PC-3 (cell line): ENCODE data around the gene SCARB1. TPM values are rescaled to one million over a fixed set of nuclear protein-coding genes. Genes with fewer than 3 reads are reported as not detected.

Experiments
- ATAC-seq: fragments of 200-7000 bp; cut with Tn5 transposase; 2 replicates; pipeline ENCODE4 v1.9.1; 2020; ENCODE audit warnings: mild to moderate bottlenecking, moderate library complexity
- BruUV-seq: library from RNA; stranded (reverse); fragments of 400-500 nt; replicated peaks from 2 replicates; lab custom pipeline; 2021; lab: Mats Ljungman, UMichigan
- CTCF ChIA-PET: fragments of 300-600 bp; sonication (Branson Sonifier 250); formaldehyde crosslinking; loops from one replicate; lab custom pipeline; 2022; ENCODE audit warnings: antibody characterized with exemption; lab: Charles Lee
- POLR2A ChIA-PET: fragments of 300-600 bp; sonication (Branson Sonifier 250); formaldehyde crosslinking; loops from one replicate; lab custom pipeline; 2022; ENCODE audit warnings: antibody characterized with exemption; ENCODE audit not compliant: unreplicated experiment; lab: Charles Lee
- DNase-seq: peaks from one replicate; pipeline ENCODE4 v3.0.0-alpha.2; 2015
- H2AFZ ChIP-seq: fragments of 300-600 bp; sonication (generic); 2 replicates; pipeline ENCODE4 v1.6.0; 2016; ENCODE audit warnings: antibody characterized with exemption, low read length
- H3F3A ChIP-seq: fragments of 300-600 bp; sonication (generic); one replicate; pipeline ENCODE4 v1.6.0; 2017; ENCODE audit warnings: antibody characterized with exemption, low read length, control low read depth, mild to moderate bottlenecking; ENCODE audit not compliant: unreplicated experiment
- H3K27ac ChIP-seq: fragments of 300-600 bp; sonication (generic); 2 replicates; pipeline ENCODE4 v1.5.1; 2016; ENCODE audit warnings: mild to moderate bottlenecking, low read length
- H3K27me3 ChIP-seq: fragments of 300-600 bp; sonication (generic); 2 replicates; pipeline ENCODE4 v1.6.1; 2016; ENCODE audit warnings: low read length, mixed read lengths
- H3K36me3 ChIP-seq: fragments of 300-600 bp; sonication (generic); 2 replicates; pipeline ENCODE4 v1.6.1; 2016; ENCODE audit warnings: low read depth, mixed run types, low read length, mixed read lengths
- H3K4me1 ChIP-seq: fragments of 300-600 bp; sonication (generic); 2 replicates; pipeline ENCODE4 v1.5.1; 2016; ENCODE audit warnings: low read length; ENCODE audit not compliant: insufficient read depth
- H3K4me2 ChIP-seq: fragments of 300-600 bp; sonication (generic); 2 replicates; pipeline ENCODE4 v1.6.0; 2016; ENCODE audit warnings: low read length
- H3K4me3 ChIP-seq: fragments of 300-600 bp; sonication (generic); 2 replicates; pipeline ENCODE4 v1.5.1; 2016; ENCODE audit warnings: mild to moderate bottlenecking, low read length, mixed read lengths
- H3K79me2 ChIP-seq: fragments of 300-600 bp; sonication (generic); 2 replicates; pipeline ENCODE4 v1.6.1; 2017; ENCODE audit warnings: low read length, mixed read lengths
- H3K9ac ChIP-seq: fragments of 300-600 bp; sonication (generic); 2 replicates; pipeline ENCODE4 v1.6.0; 2016; ENCODE audit warnings: mild to moderate bottlenecking, low read length
- H3K9me2 ChIP-seq: fragments of 300-600 bp; sonication (generic); replicated peaks from 2 replicates; pipeline ENCODE4 v1.6.1; 2016; ENCODE audit warnings: mixed run types, low read length, mixed read lengths
- H3K9me3 ChIP-seq: fragments of 300-600 bp; sonication (generic); 2 replicates; pipeline ENCODE4 v1.6.1; 2016; ENCODE audit warnings: low read length, mixed read lengths
- H4K20me1 ChIP-seq: fragments of 300-600 bp; sonication (generic); 2 replicates; pipeline ENCODE4 v1.6.1; 2016; ENCODE audit warnings: low read length, mixed read lengths
- EZH2 ChIP-seq: fragments of 300-600 bp; sonication (generic); IDR thresholded peaks from one replicate; pipeline ENCODE4 v1.6.1; 2017; ENCODE audit warnings: antibody characterized with exemption, mild to moderate bottlenecking, low read length; ENCODE audit not compliant: unreplicated experiment
- EZH2phosphoT487 ChIP-seq: fragments of 300-600 bp; sonication (generic); IDR thresholded peaks from 2 replicates; pipeline ENCODE4 v1.6.1; 2018; ENCODE audit warnings: mild to moderate bottlenecking, antibody characterized with exemption, low read length, borderline replicate concordance
- intact Hi-C: fragments of 100-400 bp; cut with micrococcal nuclease; formaldehyde crosslinking; loops from 2 replicates; pipeline ENCODE4 v1.9.0; 2023
- total RNA-seq: library from RNA; depleted of rRNA; stranded (reverse); fragments of >200 nt; gene quantifications from 2 replicates; pipeline ENCODE4 v1.2.3, GENCODE V29; 2014
- TF ChIP-seq, protein P1 (sequence below): fragments of 300-600 bp; sonication (generic); conservative IDR thresholded peaks from 2 replicates; pipeline ENCODE4 v1.5.1; 2017; ENCODE audit warnings: antibody characterized with exemption, low read depth, mild to moderate bottlenecking, low read length

Gene SCARB1
- total RNA-seq, 1 experiment from 2014 or later = 79.1 TPM

- Histone ChIP-seq H3K4me3 (no peak overlapping the region), H3K4me2 (no peak overlapping the region), H4K20me1 (no peaks in the 10 kb centered on the region), H3K9me2 (no peaks in the 10 kb centered on the region), H2AFZ (no peak overlapping the region), H3F3A (peaks cover 3% of the 10 kb centered on the region), H3K79me2 (peaks cover 70% of the 10 kb centered on the region), H3K4me1 (peaks cover 18% of the 10 kb centered on the region), H3K27me3 (no peaks in the 10 kb centered on the region), H3K27ac (no peak overlapping the region), H3K36me3 (no peaks in the 10 kb centered on the region), H3K9me3 (no peaks in the 10 kb centered on the region), H3K9ac (no peak overlapping the region)
- intact Hi-C loops = no loop called here
- ATAC-seq = no peak
- ChIA-PET POLR2A (no interaction called here), CTCF (no interaction called here)
- TF ChIP-seq EZH2phosphoT487 (no peak), EZH2 (no peak)
- TF ChIP-seq, protein P1, sequence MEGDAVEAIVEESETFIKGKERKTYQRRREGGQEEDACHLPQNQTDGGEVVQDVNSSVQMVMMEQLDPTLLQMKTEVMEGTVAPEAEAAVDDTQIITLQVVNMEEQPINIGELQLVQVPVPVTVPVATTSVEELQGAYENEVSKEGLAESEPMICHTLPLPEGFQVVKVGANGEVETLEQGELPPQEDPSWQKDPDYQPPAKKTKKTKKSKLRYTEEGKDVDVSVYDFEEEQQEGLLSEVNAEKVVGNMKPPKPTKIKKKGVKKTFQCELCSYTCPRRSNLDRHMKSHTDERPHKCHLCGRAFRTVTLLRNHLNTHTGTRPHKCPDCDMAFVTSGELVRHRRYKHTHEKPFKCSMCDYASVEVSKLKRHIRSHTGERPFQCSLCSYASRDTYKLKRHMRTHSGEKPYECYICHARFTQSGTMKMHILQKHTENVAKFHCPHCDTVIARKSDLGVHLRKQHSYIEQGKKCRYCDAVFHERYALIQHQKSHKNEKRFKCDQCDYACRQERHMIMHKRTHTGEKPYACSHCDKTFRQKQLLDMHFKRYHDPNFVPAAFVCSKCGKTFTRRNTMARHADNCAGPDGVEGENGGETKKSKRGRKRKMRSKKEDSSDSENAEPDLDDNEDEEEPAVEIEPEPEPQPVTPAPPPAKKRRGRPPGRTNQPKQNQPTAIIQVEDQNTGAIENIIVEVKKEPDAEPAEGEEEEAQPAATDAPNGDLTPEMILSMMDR = no peak
- DNase-seq = no peak
- no TSS peak for BruUV-seq
Observed at GRCh38 chr12:124824195-124824594, 39.5 kb downstream of the SCARB1 start.

DNA sequence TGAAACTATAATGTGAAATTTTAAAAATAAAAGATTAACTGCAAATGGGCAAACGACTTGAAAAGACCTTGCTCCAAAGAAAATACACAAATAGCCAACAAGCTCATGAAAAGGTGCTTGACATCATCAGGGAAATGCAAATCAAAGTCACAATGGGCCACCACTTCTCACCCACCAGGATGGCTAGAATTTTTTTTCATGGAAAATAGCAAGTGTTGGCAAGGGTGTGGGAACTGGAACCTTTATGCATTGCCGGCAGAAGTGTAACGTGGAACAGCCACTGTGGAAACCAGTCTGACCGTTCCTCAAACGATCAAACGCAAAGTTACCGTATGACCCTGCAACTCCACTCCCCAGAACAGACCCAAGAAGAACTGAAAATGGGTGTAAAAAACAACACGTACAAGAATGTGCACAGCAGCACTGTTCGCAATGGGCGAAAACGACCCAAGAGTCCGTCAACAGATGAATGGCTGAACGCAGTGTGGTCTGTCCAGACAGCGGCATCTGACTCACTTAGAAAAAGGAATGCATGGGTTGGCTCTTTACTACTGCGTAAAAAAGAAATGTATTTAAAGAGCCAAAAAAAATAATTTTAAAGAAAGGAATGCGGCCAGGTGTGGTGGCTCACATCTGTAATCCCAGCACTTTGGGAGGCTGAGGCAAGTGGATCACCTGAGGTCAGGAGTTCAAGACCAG is 40.2 kb downstream of the SCARB1 start:
- DNase-seq = no peak
- Histone ChIP-seq H3K9ac (no peak overlapping the region), H3K27ac (no peak overlapping the region), H3K4me3 (no peak overlapping the region), H4K20me1 (no peaks in the 10 kb centered on the region), H3K9me2 (no peaks in the 10 kb centered on the region), H3F3A (peaks cover 3% of the 10 kb centered on the region), H3K79me2 (peaks cover 67% of the 10 kb centered on the region), H3K4me2 (no peak overlapping the region), H3K27me3 (no peaks in the 10 kb centered on the region), H2AFZ (no peak overlapping the region), H3K4me1 (peaks cover 10% of the 10 kb centered on the region), H3K9me3 (no peaks in the 10 kb centered on the region), H3K36me3 (no peaks in the 10 kb centered on the region)
- TF ChIP-seq EZH2phosphoT487 (no peak), EZH2 (no peak)
- TF ChIP-seq, protein P1 = no peak
- ChIA-PET POLR2A (no interaction called here), CTCF (no interaction called here)
- no TSS peak for BruUV-seq
- intact Hi-C loops = no loop called here
- ATAC-seq = no peak

GRCh38 chr12:124822218-124822617 is 41.4 kb downstream of the SCARB1 start:
- Histone ChIP-seq H3K4me2 (no peak overlapping the region), H3K9me2 (no peaks in the 10 kb centered on the region), H3K4me3 (no peak overlapping the region), H3K27me3 (no peaks in the 10 kb centered on the region), H4K20me1 (no peaks in the 10 kb centered on the region), H3K9me3 (no peaks in the 10 kb centered on the region), H3K4me1 (no peaks in the 10 kb centered on the region), H3K9ac (no peak overlapping the region), H3K36me3 (no peaks in the 10 kb centered on the region; the same call in 1 of the 2 replicates), H3F3A (no peaks in the 10 kb centered on the region), H2AFZ (no peak overlapping the region), H3K27ac (no peak overlapping the region), H3K79me2 (peaks cover 57% of the 10 kb centered on the region)
- ATAC-seq (no peak), DNase-seq (no peak)
- ChIA-PET POLR2A (no interaction called here), CTCF (no interaction called here)
- TF ChIP-seq EZH2 = no peak
- TF ChIP-seq, protein P1 = no peak
- BruUV-seq = no TSS peak
- intact Hi-C loops = no loop called here
